Vagina (tissue), 2 donors: Measurements from ENCODE around the gene INPP4B. TPM values are rescaled to one million over a fixed set of nuclear protein-coding genes. Genes with fewer than 3 reads are reported as not detected.

Experiments
- DNase-seq, 2 donors: peaks; one replicate each; pipeline ENCODE4 v3.0.0-alpha.2; 2017; ENCODE audit errors: extremely low spot score in 2 of 2
- H3K27ac ChIP-seq: fragments of 200-600 bp; sonication (generic); one replicate; pipeline ENCODE4 v1.5.1; 2019
- H3K27me3 ChIP-seq: fragments of 200-600 bp; sonication (generic); one replicate; pipeline ENCODE4 v1.5.1; 2019
- H3K36me3 ChIP-seq, 2 donors: fragments of 200-600 bp; sonication (generic); one replicate each; pipeline ENCODE4 v1.5.1; 2017 to 2019
- H3K4me1 ChIP-seq: fragments of 200-600 bp; sonication (generic); one replicate; pipeline ENCODE4 v1.5.1; 2019
- H3K4me3 ChIP-seq, 2 donors: fragments of 200-600 bp; sonication (generic); 1 replicate in 1 of 2; 2 replicates in 1 of 2; pipeline ENCODE4 v1.5.1; 2016 to 2019
- H3K9me3 ChIP-seq: fragments of 200-600 bp; sonication (generic); one replicate; pipeline ENCODE4 v1.5.1; 2019
- POLR2A ChIP-seq, 2 donors: fragments of 450-650 bp; IDR thresholded peaks; one replicate each; pipeline ENCODE4 v1.6.1; 2017; ENCODE audit warnings: antibody characterized with exemption in 2 of 2, mild to moderate bottlenecking in 2 of 2, moderate library complexity in 2 of 2
- POLR2AphosphoS5 ChIP-seq, 2 donors: sonication (generic); formaldehyde crosslinking; IDR thresholded peaks; one replicate each; pipeline ENCODE4 v1.9.0; 2017; ENCODE audit warnings: antibody characterized with exemption in 2 of 2, mild to moderate bottlenecking in 2 of 2, low read depth in 1 of 2; ENCODE audit not compliant: insufficient read depth in 1 of 2
- intact Hi-C: fragments of 100-400 bp; cut with DNase I; formaldehyde crosslinking; loops from one replicate; pipeline ENCODE4 v1.15.1; 2023
- total RNA-seq: library from RNA; depleted of rRNA; stranded (reverse); fragments of >200 nt; gene quantifications from one replicate; pipeline ENCODE4 v1.2.3, GENCODE V29; 2016
- TF ChIP-seq, protein P1 (sequence below), 3 experiments: fragments of 450-650 bp in 2 of 3; fragments of 200-600 bp in 1 of 3; sonication (generic) in 1 of 3; IDR thresholded peaks; one replicate each; pipeline ENCODE4 v1.5.1; 2017 to 2019; ENCODE audit warnings: antibody characterized with exemption in 3 of 3, mild to moderate bottlenecking in 2 of 3, moderate library complexity in 2 of 3

Gene INPP4B
- total RNA-seq, 1 donor from 2014 or later = 21.1 TPM

DNA sequence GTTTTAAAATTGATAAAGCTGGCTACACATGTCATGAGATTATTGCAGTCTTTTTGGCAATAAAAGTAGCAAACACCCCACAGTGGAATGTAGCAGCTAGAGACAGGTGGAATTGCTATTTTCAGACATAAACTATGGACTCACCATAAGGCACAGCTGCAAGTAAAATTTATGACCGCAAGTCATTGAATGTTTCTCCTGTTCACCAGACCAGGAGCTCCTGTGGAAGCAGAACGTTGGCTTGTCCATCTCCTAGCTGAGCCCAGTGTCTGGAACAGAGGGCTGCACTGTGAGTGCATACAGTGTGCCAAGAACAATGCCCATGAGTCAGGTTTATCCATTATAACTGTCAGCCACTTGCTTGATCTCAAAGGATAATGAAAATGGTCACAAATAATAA is 538.2 kb downstream of the INPP4B start:
- H3K9me3 ChIP-seq = no peaks in the 10 kb centered on the region
- H3K36me3 ChIP-seq = no peaks in the 10 kb centered on the region
- H3K4me1 ChIP-seq = no peaks in the 10 kb centered on the region
- intact Hi-C loops = no loop called here
- H3K27me3 ChIP-seq = no peaks in the 10 kb centered on the region
- H3K27ac ChIP-seq = no peak overlapping the region
- TF ChIP-seq POLR2AphosphoS5 (IDR thresholded peaks at IDR 0.05; ENCODE audit: insufficient read depth in 1 of 2, low read depth in 1 of 2) (no peak), POLR2A (IDR thresholded peaks at IDR 0.05) (no peak)
- TF ChIP-seq, protein P1, sequence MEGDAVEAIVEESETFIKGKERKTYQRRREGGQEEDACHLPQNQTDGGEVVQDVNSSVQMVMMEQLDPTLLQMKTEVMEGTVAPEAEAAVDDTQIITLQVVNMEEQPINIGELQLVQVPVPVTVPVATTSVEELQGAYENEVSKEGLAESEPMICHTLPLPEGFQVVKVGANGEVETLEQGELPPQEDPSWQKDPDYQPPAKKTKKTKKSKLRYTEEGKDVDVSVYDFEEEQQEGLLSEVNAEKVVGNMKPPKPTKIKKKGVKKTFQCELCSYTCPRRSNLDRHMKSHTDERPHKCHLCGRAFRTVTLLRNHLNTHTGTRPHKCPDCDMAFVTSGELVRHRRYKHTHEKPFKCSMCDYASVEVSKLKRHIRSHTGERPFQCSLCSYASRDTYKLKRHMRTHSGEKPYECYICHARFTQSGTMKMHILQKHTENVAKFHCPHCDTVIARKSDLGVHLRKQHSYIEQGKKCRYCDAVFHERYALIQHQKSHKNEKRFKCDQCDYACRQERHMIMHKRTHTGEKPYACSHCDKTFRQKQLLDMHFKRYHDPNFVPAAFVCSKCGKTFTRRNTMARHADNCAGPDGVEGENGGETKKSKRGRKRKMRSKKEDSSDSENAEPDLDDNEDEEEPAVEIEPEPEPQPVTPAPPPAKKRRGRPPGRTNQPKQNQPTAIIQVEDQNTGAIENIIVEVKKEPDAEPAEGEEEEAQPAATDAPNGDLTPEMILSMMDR (IDR thresholded peaks at IDR 0.05) = no peak
- no peak overlapping the region for H3K4me3 ChIP-seq
- no peak for DNase-seq

DNA sequence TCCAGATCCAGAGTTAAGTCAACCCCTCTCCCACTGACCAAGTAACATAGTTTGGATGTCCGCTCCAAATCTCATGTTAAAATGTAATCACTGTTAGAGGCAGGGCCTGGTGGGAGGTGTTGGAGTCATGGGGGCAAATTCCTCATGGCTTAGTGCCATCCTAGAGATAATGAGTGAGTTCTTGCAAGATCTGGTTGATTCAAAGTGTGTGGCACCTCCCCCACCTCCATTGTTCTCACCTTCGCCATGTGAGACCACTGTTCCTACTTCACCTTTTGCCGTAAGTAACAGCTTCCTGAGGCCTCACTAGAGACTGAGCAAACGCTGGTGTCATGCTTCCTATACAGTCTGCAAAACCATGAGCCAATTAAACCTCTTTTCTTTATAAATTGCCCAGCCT is 548.8 kb downstream of the INPP4B start:
- H3K9me3 ChIP-seq = no peaks in the 10 kb centered on the region
- intact Hi-C loops = no loop called here
- no peak overlapping the region for H3K27ac ChIP-seq
- TF ChIP-seq, protein P1 (IDR thresholded peaks at IDR 0.05) = no peak
- no peak for TF ChIP-seq POLR2AphosphoS5 (IDR thresholded peaks at IDR 0.05; ENCODE audit: insufficient read depth in 1 of 2, low read depth in 1 of 2)
- TF ChIP-seq POLR2A (IDR thresholded peaks at IDR 0.05) = no peak
- no peak for DNase-seq
- no peaks in the 10 kb centered on the region for H3K36me3 ChIP-seq
- H3K4me3 ChIP-seq = no peak overlapping the region
- H3K4me1 ChIP-seq = no peaks in the 10 kb centered on the region
- H3K27me3 ChIP-seq = no peaks in the 10 kb centered on the region

DNA sequence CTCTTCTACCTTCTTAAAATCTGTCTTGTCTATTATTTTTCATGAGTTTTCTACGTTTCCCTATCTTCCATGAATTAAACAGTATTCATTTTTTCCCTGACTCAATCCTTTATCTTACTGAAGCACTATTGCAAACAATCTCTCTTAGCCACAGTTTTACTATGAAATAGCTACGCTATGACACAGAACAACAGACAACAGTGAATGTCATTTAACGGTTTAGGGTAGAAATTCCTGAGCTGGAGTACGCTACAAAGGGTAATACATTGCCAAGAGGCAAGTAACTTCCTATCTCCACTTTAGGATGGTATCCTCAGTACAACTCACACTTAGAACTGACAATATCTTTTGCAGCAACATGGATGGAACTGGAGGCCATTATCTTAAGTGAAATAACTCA is 552.6 kb downstream of the INPP4B start:
- Histone ChIP-seq H3K4me3 (no peak overlapping the region), H3K27ac (no peak overlapping the region), H3K9me3 (no peaks in the 10 kb centered on the region), H3K4me1 (no peaks in the 10 kb centered on the region), H3K27me3 (no peaks in the 10 kb centered on the region), H3K36me3 (no peaks in the 10 kb centered on the region)
- no peak for DNase-seq
- TF ChIP-seq POLR2AphosphoS5 (IDR thresholded peaks at IDR 0.05; ENCODE audit: insufficient read depth in 1 of 2, low read depth in 1 of 2) = no peak
- TF ChIP-seq POLR2A (IDR thresholded peaks at IDR 0.05) = no peak
- TF ChIP-seq, protein P1 (IDR thresholded peaks at IDR 0.05) = no peak
- intact Hi-C loops = no loop called here

DNA sequence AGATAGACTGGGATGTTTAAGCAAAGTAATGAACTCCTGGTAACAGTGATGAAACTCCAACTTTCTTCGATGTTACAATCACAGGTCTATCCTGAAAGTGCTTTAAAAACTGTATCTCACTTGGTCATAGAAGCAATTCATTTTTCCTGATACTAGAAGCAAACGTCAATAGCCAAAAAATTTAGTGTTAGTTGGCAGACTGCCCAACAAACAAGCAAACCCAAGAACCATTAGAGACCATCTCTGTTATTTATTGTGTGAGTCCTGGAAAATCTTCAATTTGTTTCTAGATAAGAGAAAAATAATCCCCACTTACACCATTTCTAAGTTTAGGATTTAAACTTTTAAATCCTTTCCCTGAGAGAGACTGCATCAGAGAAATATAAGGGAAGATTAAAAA is 553.9 kb downstream of the INPP4B start:
- Histone ChIP-seq H3K9me3 (no peaks in the 10 kb centered on the region), H3K27me3 (no peaks in the 10 kb centered on the region), H3K4me3 (no peak overlapping the region), H3K27ac (no peak overlapping the region), H3K36me3 (no peaks in the 10 kb centered on the region), H3K4me1 (no peaks in the 10 kb centered on the region)
- TF ChIP-seq POLR2A (IDR thresholded peaks at IDR 0.05) (no peak), POLR2AphosphoS5 (IDR thresholded peaks at IDR 0.05; ENCODE audit: insufficient read depth in 1 of 2, low read depth in 1 of 2) (no peak)
- TF ChIP-seq, protein P1 (IDR thresholded peaks at IDR 0.05) = no peak
- DNase-seq = no peak
- intact Hi-C loops = no loop called here

DNA sequence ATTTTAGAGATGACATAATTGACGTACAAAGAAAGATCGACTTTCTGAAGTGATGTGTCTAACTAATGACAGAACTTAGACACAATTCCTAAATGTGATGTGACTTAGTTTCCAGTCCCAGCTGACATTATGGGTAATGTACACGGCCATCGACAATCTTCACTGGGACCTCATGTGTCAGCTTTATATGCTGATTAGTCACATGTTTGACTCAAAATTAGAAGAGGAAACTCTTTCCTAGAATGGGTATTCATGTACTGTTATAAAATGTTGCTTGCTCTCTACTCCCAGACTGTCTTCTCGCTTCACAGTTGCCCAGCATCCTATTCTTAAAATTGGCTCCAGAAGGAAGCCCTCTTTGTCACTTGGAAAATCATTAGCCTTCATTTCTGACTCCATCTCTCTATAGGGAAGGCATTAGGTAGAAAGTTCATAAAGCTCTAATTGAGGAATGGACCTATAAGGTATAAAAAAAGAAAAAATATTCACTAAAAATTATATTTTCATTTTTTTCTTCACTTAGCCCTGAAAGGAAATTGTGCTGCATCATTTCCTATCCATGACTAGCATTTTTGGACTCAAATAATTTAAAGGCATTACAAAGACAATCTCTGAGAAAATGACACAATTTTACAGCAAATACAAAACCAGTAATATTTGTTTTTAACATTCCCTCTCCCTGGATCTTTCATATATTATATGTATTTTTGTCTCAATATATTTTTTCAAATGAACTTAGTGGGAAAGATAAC is 554.6 kb downstream of the INPP4B start:
- Histone ChIP-seq H3K27me3 (no peaks in the 10 kb centered on the region), H3K27ac (no peak overlapping the region), H3K9me3 (no peaks in the 10 kb centered on the region), H3K4me1 (no peaks in the 10 kb centered on the region), H3K36me3 (no peaks in the 10 kb centered on the region), H3K4me3 (no peak overlapping the region)
- DNase-seq = no peak
- intact Hi-C loops = no loop called here
- TF ChIP-seq, protein P1 (IDR thresholded peaks at IDR 0.05) = no peak
- no peak for TF ChIP-seq POLR2A (IDR thresholded peaks at IDR 0.05)
- TF ChIP-seq POLR2AphosphoS5 (IDR thresholded peaks at IDR 0.05; ENCODE audit: insufficient read depth in 1 of 2, low read depth in 1 of 2) = no peak
